ENCODE results near the gene PGBD1. TPM values are rescaled to one million over a fixed set of nuclear protein-coding genes. Genes with fewer than 3 reads are reported as not detected.

PGBD1 gene
- total and polyA plus RNA-seq, 10 donors: 1.6 to 7.8 (median 3.4) TPM

GRCh38 chr6:28269492-28269891 is 11.9 kb upstream of the PGBD1 start:
- intact Hi-C loops (cut with DNase I; ENCODE audit: low total_unique reads): no loop called here
- Histone ChIP-seq H3K4me1 (peaks cover 11 to 51% (median 30%) of the 10 kb centered on the region in 6 donors), H3K27ac (peak overlapping the region in 2 of 8 donors; percentile 0 to 15), H3K36me3 (peaks cover 0 to 33% (median 25%) of the 10 kb centered on the region in 6 donors), H3K4me3 (no peak overlapping the region), H3K27me3 (replicated peaks in 1 of 7) (no peaks in the 10 kb centered on the region), H3K9me3 (no peaks in the 10 kb centered on the region)
- no peak for DNase-seq
- no peak for TF ChIP-seq POLR2AphosphoS5 (IDR thresholded peaks at IDR 0.05)
- no peak for TF ChIP-seq POLR2A (IDR thresholded peaks at IDR 0.05)
- TF ChIP-seq CTCF (IDR thresholded peaks at IDR 0.05 in 8 of 11, conservative IDR thresholded peaks at IDR 0.05 in 3 of 11): no peak

GRCh38 chr6:28274888-28275287 is 6.5 kb upstream of the PGBD1 start:
- intact Hi-C loops (cut with DNase I; ENCODE audit: low total_unique reads): no loop called here
- no peak for DNase-seq
- H3K4me1 ChIP-seq: peaks cover 0 to 21% (median 4%) of the 10 kb centered on the region in 6 donors
- no peaks in the 10 kb centered on the region for H3K9me3 ChIP-seq
- peak overlapping the region in 3 of 8 donors; percentile 23 to 36 (median 25) for H3K27ac ChIP-seq
- H3K36me3 ChIP-seq: peaks cover 2 to 69% (median 49%) of the 10 kb centered on the region in 6 donors
- TF ChIP-seq POLR2A (IDR thresholded peaks at IDR 0.05) (no peak), CTCF (IDR thresholded peaks at IDR 0.05 in 8 of 11, conservative IDR thresholded peaks at IDR 0.05 in 3 of 11) (no peak), POLR2AphosphoS5 (IDR thresholded peaks at IDR 0.05) (no peak)
- H3K27me3 ChIP-seq (replicated peaks in 1 of 7): no peaks in the 10 kb centered on the region
- H3K4me3 ChIP-seq: no peak overlapping the region

GRCh38 chr6:28277746-28278145 is 3.6 kb upstream of the PGBD1 start:
- TF ChIP-seq POLR2A (IDR thresholded peaks at IDR 0.05) (no peak), CTCF (IDR thresholded peaks at IDR 0.05 in 8 of 11, conservative IDR thresholded peaks at IDR 0.05 in 3 of 11) (no peak), POLR2AphosphoS5 (IDR thresholded peaks at IDR 0.05) (no peak)
- Histone ChIP-seq H3K36me3 (peaks cover 2 to 53% (median 38%) of the 10 kb centered on the region in 6 donors), H3K4me1 (peaks cover 0 to 40% (median 21%) of the 10 kb centered on the region in 6 donors), H3K9me3 (no peaks in the 10 kb centered on the region), H3K27me3 (replicated peaks in 1 of 7) (peaks cover 0 to 19% (median 0%) of the 10 kb centered on the region in 7 donors), H3K27ac (no peak overlapping the region), H3K4me3 (no peak overlapping the region)
- DNase-seq: no peak
- intact Hi-C loops (cut with DNase I; ENCODE audit: low total_unique reads): no loop called here
- WGBS, 5 donors: 79 to 90% (median 86%) methylated on average over 3 of the region's 3 CpGs

GRCh38 chr6:28280595-28281287 is 631 bp upstream of the PGBD1 start:
- H3K4me1 ChIP-seq: peaks cover 0 to 25% (median 17%) of the 10 kb centered on the region in 6 donors
- H3K4me3 ChIP-seq: peak overlapping the region; percentile 43 to 71 (median 54)
- peak overlapping the region in 3 of 8 donors; percentile 32 to 62 (median 61) for H3K27ac ChIP-seq
- H3K36me3 ChIP-seq: peaks cover 2 to 45% (median 20%) of the 10 kb centered on the region in 6 donors
- intact Hi-C loops (cut with DNase I; ENCODE audit: low total_unique reads): no loop called here
- peaks cover 0 to 19% (median 0%) of the 10 kb centered on the region in 7 donors for H3K27me3 ChIP-seq (replicated peaks in 1 of 7)
- H3K9me3 ChIP-seq: peaks cover 0 to 6% (median 0%) of the 10 kb centered on the region in 8 donors
- WGBS, 5 donors: 40 to 49% (median 44%) methylated on average over 3 of the region's 3 CpGs
- TF ChIP-seq CTCF (IDR thresholded peaks at IDR 0.05 in 8 of 11, conservative IDR thresholded peaks at IDR 0.05 in 3 of 11) (no peak), POLR2AphosphoS5 (IDR thresholded peaks at IDR 0.05) (no peak), POLR2A (IDR thresholded peaks at IDR 0.05) (no peak)
- no peak for DNase-seq
